ENCODE data around the gene WIPI1.
"Not testable (repeated sequence)": the region's sequence is repeated elsewhere in the genome, so short reads cannot be mapped to it uniquely, and the experiment has no call there.

Gene WIPI1

DNA sequence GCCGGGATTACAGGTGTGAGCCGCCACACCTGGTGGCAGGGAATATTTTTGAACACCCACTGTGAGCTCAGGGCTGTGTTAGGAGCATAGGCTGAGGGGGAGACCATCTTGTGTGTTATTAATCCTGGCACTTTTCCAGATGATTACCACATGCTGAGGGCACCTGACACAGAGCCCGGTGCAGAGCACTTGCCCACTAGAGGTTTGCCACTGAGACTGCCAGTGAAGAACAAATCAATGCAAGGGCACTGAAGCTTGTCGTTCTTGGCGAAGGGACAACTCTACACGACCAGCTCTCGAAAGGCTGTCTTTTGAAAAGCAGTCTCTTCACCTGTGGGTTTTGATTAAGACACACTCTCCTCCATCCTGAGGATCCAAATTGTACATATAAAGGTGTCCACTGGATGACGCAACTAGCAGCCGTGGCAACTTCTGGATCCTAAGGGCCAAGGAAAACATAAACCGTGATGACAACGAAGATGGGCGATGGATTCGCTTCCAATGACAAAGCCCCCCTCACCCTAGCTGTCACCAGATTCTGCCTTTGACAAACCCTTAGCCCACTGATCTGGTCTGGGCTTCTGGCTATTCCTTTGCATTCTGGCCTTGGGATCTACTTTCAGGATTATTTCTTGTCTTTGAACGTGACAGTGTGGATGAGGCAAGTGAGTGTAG is 28.7 kb downstream of the WIPI1 start:
- CTCF ChIA-PET = interaction anchor here (1.3 to 2.0 kb wide), 3 partner anchors 29 to 166 kb away, joined by 4 to 9 read pairs (median 6); partner anchors contain the start of gene WIPI1
- no peak for DNase-seq
- no peaks in the 10 kb centered on the region for H3K27me3 Mint-ChIP-seq
- H3K4me1 Mint-ChIP-seq = peaks cover 12% of the 10 kb centered on the region
- no peak overlapping the region for H3K4me3 Mint-ChIP-seq
- H3K27ac Mint-ChIP-seq = no peak overlapping the region
- no peaks in the 10 kb centered on the region for H3K9me3 Mint-ChIP-seq
- peaks cover 52% of the 10 kb centered on the region for H3K36me3 Mint-ChIP-seq

DNA sequence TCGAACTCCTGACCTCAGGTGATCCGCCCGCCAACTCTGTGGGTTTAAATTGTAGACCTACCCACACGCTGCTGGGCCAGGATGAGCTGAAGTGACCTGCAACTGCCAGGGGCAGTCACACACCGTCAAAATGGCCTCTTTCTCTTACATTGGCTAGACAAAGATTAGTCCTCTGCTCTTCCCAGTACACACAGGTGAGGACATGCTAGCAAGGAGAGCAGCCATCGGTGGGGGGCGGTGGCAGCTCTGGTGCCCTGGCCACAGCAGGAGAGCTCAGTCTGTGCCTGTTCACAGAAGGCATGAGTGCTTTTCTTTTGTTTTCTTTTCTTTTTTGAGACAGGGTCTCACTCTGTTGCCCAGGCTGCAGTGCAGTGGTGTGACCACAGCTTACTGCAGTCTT is 29.7 kb downstream of the WIPI1 start:
- H3K27me3 Mint-ChIP-seq = no peaks in the 10 kb centered on the region
- H3K27ac Mint-ChIP-seq = no peak overlapping the region
- CTCF ChIA-PET = interaction anchor here (0.6 to 2.0 kb wide), 4 partner anchors 30 to 257 kb away, joined by 4 to 9 read pairs (median 5); partner anchors contain the start of gene WIPI1
- no peak for DNase-seq
- peaks cover 10% of the 10 kb centered on the region for H3K4me1 Mint-ChIP-seq
- no peaks in the 10 kb centered on the region for H3K9me3 Mint-ChIP-seq
- H3K36me3 Mint-ChIP-seq = peaks cover 45% of the 10 kb centered on the region
- H3K4me3 Mint-ChIP-seq = no peak overlapping the region

DNA sequence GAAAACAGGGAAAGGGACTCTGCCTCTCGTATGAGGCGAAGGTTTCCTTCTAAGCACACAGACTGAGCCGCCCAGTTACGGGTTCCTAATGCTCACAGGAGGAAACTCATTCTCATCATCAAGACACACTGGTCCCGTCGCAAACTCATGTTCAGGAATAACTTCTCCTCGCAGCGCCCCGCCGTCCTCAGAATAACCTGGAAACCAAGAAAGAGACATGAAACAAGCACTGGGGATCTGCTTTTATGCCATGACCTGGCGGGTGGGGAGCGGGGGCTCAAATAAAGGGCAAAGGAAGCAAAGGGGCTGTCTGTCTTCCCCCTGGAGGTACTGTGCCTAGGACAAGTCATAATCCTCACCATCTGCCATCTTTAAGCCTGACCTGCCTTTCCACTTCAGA is 31.3 kb downstream of the WIPI1 start:
- Mint-ChIP-seq H3K27ac (no peak overlapping the region), H3K4me1 (no peaks in the 10 kb centered on the region), H3K36me3 (peaks cover 38% of the 10 kb centered on the region), H3K27me3 (no peaks in the 10 kb centered on the region), H3K9me3 (no peaks in the 10 kb centered on the region), H3K4me3 (no peak overlapping the region)
- no peak for DNase-seq
- CTCF ChIA-PET = no interaction called here

DNA sequence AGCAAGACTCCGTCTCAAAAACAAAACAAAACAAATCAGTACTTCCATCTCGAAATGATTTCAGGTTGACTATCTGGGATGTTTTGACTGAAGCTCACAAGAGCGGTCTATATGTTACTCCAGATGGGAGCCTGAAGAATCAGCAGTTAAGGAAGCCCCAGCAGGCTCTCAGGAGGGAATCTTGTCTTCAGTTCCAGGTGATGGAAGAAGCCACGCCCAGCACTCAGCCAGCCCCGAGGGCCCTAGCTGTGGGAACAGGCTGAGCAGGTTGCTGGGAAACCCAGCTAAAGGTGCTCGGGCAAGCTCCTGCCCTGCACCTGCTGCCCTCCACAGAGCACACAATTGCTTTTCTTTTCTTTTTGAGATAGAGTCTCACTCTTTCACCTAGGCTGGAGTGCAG is 32.4 kb downstream of the WIPI1 start:
- CTCF ChIA-PET = interaction anchor here (0.8 kb wide), 1 partner anchor 80 kb away, joined by 3 read pairs; no protein-coding TSS in a partner anchor
- H3K27ac Mint-ChIP-seq = no peak overlapping the region
- no peaks in the 10 kb centered on the region for H3K9me3 Mint-ChIP-seq
- no peak for DNase-seq
- H3K4me1 Mint-ChIP-seq = no peaks in the 10 kb centered on the region
- no peaks in the 10 kb centered on the region for H3K27me3 Mint-ChIP-seq
- peaks cover 41% of the 10 kb centered on the region for H3K36me3 Mint-ChIP-seq
- H3K4me3 Mint-ChIP-seq = no peak overlapping the region

DNA sequence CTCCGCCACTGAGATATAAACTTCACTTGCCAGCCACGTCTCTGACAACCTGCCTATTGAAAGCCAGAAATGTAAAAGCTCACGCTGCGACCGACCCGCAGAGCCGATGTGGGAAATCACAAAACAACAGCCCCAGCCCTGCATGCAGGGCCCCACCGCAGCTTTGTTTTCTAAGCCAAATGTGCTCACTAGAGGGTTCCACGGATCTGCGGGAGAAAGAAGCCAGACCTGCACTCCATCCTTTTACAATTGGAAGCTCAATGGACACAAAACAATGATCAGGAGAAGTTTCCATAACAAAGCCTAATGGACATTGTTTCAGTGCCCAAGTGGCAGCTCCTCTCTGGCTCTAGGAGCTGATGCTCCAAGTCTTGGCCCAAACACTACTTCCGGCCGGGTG is 33.1 kb downstream of the WIPI1 start:
- CTCF ChIA-PET = interaction anchor here (0.8 kb wide), 1 partner anchor 79 kb away, joined by 3 read pairs; no protein-coding TSS in a partner anchor
- H3K9me3 Mint-ChIP-seq = no peaks in the 10 kb centered on the region
- H3K27ac Mint-ChIP-seq = no peak overlapping the region
- H3K4me3 Mint-ChIP-seq = no peak overlapping the region
- H3K36me3 Mint-ChIP-seq = peaks cover 43% of the 10 kb centered on the region
- DNase-seq = no peak
- no peaks in the 10 kb centered on the region for H3K4me1 Mint-ChIP-seq
- no peaks in the 10 kb centered on the region for H3K27me3 Mint-ChIP-seq

DNA sequence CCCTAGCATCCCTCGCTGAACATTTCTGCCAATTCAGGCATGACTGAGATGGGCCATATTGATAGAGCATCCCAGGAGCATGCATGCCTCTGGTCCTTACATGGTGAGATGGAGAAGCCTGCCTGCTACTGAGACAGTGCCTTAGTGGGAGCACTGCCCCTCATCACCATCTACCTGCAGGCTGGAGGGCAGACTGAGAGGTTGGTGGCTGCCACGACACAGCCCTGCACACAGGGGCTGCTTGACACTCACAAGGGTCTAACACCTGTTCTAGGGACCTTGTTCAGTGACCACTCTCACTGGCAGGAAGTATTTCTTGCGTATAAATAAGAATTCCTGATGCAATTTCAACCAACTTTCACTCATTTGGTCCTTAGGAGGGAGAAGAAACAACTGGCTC is 34.0 kb downstream of the WIPI1 start:
- no peaks in the 10 kb centered on the region for H3K4me1 Mint-ChIP-seq
- no peaks in the 10 kb centered on the region for H3K27me3 Mint-ChIP-seq
- H3K36me3 Mint-ChIP-seq = peaks cover 44% of the 10 kb centered on the region
- H3K27ac Mint-ChIP-seq = no peak overlapping the region
- no peak for DNase-seq
- no peaks in the 10 kb centered on the region for H3K9me3 Mint-ChIP-seq
- no peak overlapping the region for H3K4me3 Mint-ChIP-seq
- CTCF ChIA-PET = no interaction called here

DNA sequence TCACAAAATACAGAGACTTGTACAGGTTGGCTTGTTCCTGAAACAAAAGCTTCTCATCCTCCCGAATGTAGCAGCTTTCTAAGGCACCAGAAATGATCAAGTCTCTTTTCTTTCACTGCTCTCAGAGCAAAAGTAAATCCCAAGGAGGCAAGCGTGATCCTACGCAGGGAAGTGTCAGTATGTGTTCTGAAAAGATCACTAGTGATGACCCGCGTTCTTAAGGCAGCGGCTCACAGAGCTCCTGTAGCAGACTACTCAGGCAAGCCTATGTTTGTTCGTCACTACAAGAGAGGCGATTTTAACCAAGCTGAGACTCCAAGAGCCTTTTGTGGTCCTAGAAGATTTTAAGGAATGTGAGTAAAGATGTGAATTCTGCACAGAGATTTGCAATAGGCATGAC is 34.5 kb downstream of the WIPI1 start:
- no peaks in the 10 kb centered on the region for H3K27me3 Mint-ChIP-seq

DNA sequence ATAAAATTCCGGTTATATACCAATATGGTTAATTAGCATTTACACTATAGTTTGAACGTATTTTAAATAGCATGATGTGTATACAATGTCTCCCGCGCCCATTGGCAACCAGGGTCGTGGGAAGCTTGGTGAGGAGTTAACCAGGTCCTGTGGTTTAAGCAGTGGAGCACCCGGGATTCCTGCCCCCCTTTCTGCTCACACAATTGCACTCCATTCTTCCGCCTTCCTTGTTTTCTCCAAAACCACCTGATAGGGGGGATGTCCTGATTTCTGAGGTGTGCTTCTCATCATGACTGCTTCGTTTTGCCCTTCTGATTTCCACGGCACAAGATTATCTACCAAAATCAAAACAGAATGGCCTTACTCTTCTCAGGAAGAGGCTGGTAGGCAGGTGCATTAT is 35.8 kb downstream of the WIPI1 start:
- H3K27ac Mint-ChIP-seq = no peak overlapping the region
- CTCF ChIA-PET = no interaction called here
- no peak overlapping the region for H3K4me3 Mint-ChIP-seq

More for the DNA sequence above, 34.5 kb downstream of the WIPI1 start:
- H3K36me3 Mint-ChIP-seq = peaks cover 49% of the 10 kb centered on the region
- H3K9me3 Mint-ChIP-seq = no peaks in the 10 kb centered on the region
- no peak overlapping the region for H3K4me3 Mint-ChIP-seq
- H3K27ac Mint-ChIP-seq = no peak overlapping the region
- no peak for DNase-seq
- H3K4me1 Mint-ChIP-seq = no peaks in the 10 kb centered on the region
- CTCF ChIA-PET = no interaction called here

DNA sequence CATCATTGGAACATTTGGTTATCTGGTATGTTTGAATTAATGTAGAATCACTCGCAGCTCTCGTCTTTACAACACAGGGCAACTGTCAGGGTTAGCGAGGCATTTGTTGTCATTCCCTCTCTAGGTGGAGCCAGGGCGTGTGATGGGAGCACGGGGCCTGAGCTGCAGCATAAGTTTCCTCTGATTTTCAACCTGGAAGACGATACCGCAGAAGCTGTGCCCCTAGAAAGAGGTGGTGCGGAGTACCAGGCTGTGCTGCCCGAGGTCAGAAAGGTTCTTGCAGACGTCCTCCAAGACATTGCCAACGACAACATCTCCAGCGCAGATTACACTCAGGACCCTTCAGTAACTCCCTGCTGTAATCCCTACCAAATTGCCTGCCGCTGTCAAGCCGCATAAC is 37.2 kb downstream of the WIPI1 start:
- H3K27ac Mint-ChIP-seq = no peak overlapping the region

More for the DNA sequence above, 35.8 kb downstream of the WIPI1 start:
- H3K4me1 Mint-ChIP-seq = peaks cover 3% of the 10 kb centered on the region
- H3K36me3 Mint-ChIP-seq = peaks cover 51% of the 10 kb centered on the region
- no peak for DNase-seq
- H3K27me3 Mint-ChIP-seq = no peaks in the 10 kb centered on the region
- H3K9me3 Mint-ChIP-seq = peaks cover 5% of the 10 kb centered on the region

DNA sequence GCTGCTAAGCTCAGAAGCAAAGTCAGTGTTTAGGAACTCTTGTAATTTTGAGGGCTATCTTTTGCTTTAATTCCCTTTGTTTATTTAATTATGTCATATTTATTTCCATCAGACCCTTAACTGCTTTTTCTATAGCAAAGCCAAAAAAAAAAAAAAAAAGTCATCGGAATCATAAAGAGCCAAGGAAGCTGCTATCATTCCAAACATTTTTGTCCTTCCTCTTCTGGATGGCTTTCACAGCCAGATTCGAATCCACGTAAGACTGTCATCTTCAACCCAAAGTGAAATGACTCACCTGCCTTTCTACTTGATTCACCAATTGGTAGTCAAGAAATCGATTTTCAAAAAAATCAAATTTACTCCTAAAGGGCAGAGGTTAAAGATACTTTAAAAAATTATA is 38.4 kb downstream of the WIPI1 start:
- CTCF ChIA-PET = interaction anchor here (0.7 kb wide), 1 partner anchor 61 kb away, joined by 3 read pairs; no protein-coding TSS in a partner anchor
- no peaks in the 10 kb centered on the region for H3K27me3 Mint-ChIP-seq
- DNase-seq = no peak
- H3K27ac Mint-ChIP-seq = no peak overlapping the region
- H3K9me3 Mint-ChIP-seq = peaks cover 23% of the 10 kb centered on the region
- H3K4me3 Mint-ChIP-seq = no peak overlapping the region
- peaks cover 29% of the 10 kb centered on the region for H3K4me1 Mint-ChIP-seq
- H3K36me3 Mint-ChIP-seq = peaks cover 62% of the 10 kb centered on the region

More for the DNA sequence above, 37.2 kb downstream of the WIPI1 start:
- H3K4me1 Mint-ChIP-seq = peaks cover 17% of the 10 kb centered on the region
- no peak for DNase-seq
- CTCF ChIA-PET = interaction anchor here (0.6 kb wide), 1 partner anchor 199 kb away, joined by 3 read pairs; no protein-coding TSS in a partner anchor
- peaks cover 14% of the 10 kb centered on the region for H3K9me3 Mint-ChIP-seq
- H3K27me3 Mint-ChIP-seq = no peaks in the 10 kb centered on the region
- no peak overlapping the region for H3K4me3 Mint-ChIP-seq
- peaks cover 59% of the 10 kb centered on the region for H3K36me3 Mint-ChIP-seq

DNA sequence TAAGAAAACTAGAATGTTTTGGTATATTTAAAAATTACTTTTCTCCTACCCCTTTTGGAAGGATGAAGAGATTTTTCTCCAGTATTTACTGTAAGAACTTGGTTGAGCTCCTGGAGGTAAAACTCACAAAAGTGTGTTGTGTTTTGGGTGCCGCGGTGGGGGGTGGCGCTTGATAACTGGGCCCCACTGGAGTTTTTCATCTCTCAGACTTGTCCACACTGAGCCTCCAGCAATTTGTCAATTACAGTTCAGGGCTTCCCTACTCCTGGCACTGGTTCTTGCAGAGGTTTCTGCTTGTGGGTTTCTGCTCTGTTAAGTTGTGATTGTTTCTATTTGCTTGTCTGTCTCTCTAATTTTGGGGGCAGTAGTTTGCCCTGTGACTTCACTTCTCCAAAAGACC is 40.0 kb downstream of the WIPI1 start:
- H3K27me3 Mint-ChIP-seq = no peaks in the 10 kb centered on the region
- peaks cover 23% of the 10 kb centered on the region for H3K9me3 Mint-ChIP-seq
- H3K27ac Mint-ChIP-seq = no peak overlapping the region
- no peak for DNase-seq
- H3K4me1 Mint-ChIP-seq = peaks cover 30% of the 10 kb centered on the region
- H3K36me3 Mint-ChIP-seq = peaks cover 60% of the 10 kb centered on the region
- no peak overlapping the region for H3K4me3 Mint-ChIP-seq
- CTCF ChIA-PET = interaction anchor here (0.7 to 1.5 kb wide), 2 partner anchors 15 to 19 kb away, joined by 3 to 4 read pairs; no protein-coding TSS in a partner anchor

DNA sequence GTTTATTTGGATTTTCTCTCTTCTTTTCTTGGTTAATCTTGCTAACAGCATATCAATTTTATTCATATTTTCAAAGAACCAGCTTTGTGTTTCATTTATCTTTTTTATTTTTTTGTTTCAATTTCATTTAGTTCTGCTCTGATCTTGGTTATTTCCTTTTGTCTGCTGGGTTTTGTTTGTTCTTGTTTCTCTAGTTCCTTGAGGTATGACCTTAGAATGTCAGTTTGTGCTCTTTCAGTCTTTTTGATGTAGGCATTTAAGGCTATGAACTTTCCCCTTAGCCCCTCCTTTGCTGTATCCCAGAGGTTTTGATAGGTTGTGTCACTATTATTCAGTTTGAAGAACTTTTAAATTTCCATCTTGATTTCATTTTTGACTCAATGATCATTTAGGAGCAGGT is 42.4 kb downstream of the WIPI1 start:
- CTCF ChIA-PET = interaction anchor here (0.7 to 1.8 kb wide), 6 partner anchors 16 to 395 kb away, joined by 3 to 9 read pairs (median 4); no protein-coding TSS in a partner anchor

DNA sequence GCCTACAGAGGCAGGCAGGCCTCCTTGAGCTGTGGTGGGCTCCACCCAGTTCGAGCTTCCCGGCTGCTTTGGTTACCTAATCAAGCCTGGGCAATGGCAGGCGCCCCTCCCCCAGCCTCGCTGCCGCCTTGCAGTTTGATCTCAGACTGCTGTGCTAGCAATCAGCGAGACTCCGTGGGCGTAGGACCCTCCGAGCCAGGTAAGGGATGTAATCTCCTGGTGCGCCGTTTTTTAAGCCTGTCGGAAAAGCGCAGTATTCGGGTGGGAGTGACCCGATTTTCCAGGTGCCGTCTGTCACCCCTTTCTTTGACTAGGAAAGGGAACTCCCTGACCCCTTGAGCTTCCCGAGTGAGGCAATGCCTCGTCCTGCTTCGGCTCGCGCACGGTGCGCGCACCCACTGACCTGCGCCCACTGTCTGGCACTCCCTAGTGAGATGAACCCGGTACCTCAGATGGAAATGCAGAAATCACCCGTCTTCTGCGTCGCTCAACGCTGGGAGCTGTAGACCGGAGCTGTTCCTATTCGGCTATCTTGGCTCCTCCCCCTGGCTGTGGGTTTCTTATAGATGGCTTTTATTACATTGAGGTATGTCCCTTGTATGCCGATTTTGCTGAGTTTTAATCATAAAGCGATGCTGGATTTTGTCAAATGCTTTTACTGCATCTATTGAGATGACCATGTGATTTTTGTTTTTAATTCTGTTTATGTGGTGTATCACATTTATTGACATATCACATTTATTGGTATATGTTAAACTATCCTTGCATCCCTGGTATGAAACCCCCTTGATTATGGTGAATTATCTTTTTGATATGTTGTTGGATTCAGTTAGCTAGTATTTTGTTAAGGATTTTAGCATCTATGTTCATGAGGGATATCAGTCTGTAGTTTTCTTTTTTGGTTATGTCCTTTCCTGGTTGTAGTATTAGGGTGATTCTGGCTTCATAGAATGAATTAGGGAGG is 43.4 kb downstream of the WIPI1 start:
- Mint-ChIP-seq H3K4me1 (peaks cover 30% of the 10 kb centered on the region), H3K36me3 (peaks cover 46% of the 10 kb centered on the region), H3K9me3 (peaks cover 31% of the 10 kb centered on the region), H3K4me3 (peak overlapping the region; percentile 92), H3K27ac (peak overlapping the region; percentile 87)
- CTCF ChIA-PET = interaction anchor here (0.8 to 1.8 kb wide), 5 partner anchors 15 to 165 kb away, joined by 3 to 9 read pairs (median 4); no protein-coding TSS in a partner anchor
- H3K27me3 Mint-ChIP-seq = not testable (repeated sequence)
- peak; percentile 79 for DNase-seq

More for the DNA sequence above, 42.4 kb downstream of the WIPI1 start:
- Mint-ChIP-seq H3K36me3 (peaks cover 54% of the 10 kb centered on the region), H3K9me3 (peaks cover 31% of the 10 kb centered on the region), H3K4me1 (peaks cover 30% of the 10 kb centered on the region), H3K4me3 (peak overlapping the region; percentile 92), H3K27ac (peak overlapping the region; percentile 87)
- DNase-seq, H3K27me3 Mint-ChIP-seq: not testable (repeated sequence)

DNA sequence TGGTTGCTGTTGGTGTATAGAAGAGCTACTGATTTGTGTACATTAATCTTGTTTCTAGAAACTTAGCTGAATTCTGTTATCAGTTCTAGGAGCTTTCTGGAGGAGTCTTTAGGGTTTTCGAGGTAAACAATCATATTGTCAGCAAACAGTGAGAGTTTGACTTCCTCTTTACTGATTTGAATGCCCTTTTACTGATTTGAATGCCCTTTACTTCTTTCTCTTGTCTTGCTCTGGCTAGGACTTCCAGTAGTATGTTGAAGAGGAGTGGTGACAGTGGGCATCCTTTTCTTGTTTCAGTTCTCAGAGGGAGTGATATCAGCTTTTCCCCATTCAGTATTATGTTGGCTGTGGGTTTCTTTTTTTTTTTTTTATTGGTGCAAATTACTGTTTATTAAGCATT is 49.6 kb downstream of the WIPI1 start:
- DNase-seq, H3K4me3 Mint-ChIP-seq, CTCF ChIA-PET, H3K27ac Mint-ChIP-seq, H3K4me1 Mint-ChIP-seq, H3K27me3 Mint-ChIP-seq: not testable (repeated sequence)
- H3K9me3 Mint-ChIP-seq = peaks cover 39% of the 10 kb centered on the region
- H3K36me3 Mint-ChIP-seq = peaks cover 36% of the 10 kb centered on the region
